HCT116 (cell line): ENCODE results near the gene PAM16. TPM values are rescaled to one million over a fixed set of nuclear protein-coding genes. Genes with fewer than 3 reads are reported as not detected.

Experiments used
- ATAC-seq: fragments of 200-7000 bp; cut with Tn5 transposase; 2 replicates; pipeline ENCODE4 v1.9.1; 2020; ENCODE audit warnings: mild to moderate bottlenecking, moderate library complexity
- BruUV-seq: library from RNA; stranded (reverse); fragments of 400-500 nt; replicated peaks from 2 replicates; lab custom pipeline; 2021; lab: Mats Ljungman, UMichigan
- CTCF ChIA-PET: fragments of 300-600 bp; sonication (Branson Sonifier 250); formaldehyde crosslinking; loops from one replicate; lab custom pipeline; 2021; ENCODE audit warnings: antibody characterized with exemption; lab: Charles Lee
- POLR2A ChIA-PET: fragments of 300-600, 350-600 bp; sonication (Branson Sonifier 250); formaldehyde crosslinking; loops from one replicate; lab custom pipeline; 2021; ENCODE audit warnings: antibody characterized with exemption; lab: Charles Lee
- RAD21 ChIA-PET, 2 experiments: fragments of 300-600 bp; sonication (Branson Sonifier 250); formaldehyde crosslinking; loops; one replicate each; lab custom pipeline; 2023; ENCODE audit warnings: low total read pairs in 2 of 2; ENCODE audit not compliant: uncharacterized antibody in 2 of 2, unreplicated experiment in 2 of 2, low non-redundant PET in 1 of 2; lab: Charles Lee
- DNase-seq: peaks from one replicate; pipeline ENCODE4 v3.0.0-alpha.2; 2010; ENCODE audit warnings: low read depth, low spot score
- H2AFZ ChIP-seq: fragments of 200-600 bp; shearing (Covaris generic), sonication (generic); 2 replicates; pipeline ENCODE4 v1.6.1; 2017; ENCODE audit warnings: low read depth, mixed run types, mixed read lengths, antibody characterized with exemption, low read length; ENCODE audit not compliant: poor library complexity, severe bottlenecking
- H3K27ac ChIP-seq: 2 replicates; pipeline ENCODE4 v1.5.1; 2012; ENCODE audit warnings: low read depth, low read length
- H3K27me3 ChIP-seq: fragments of 200-600 bp; sonication (generic); 2 replicates; pipeline ENCODE4 v1.6.1; 2016; ENCODE audit warnings: mixed run types, low read length, mixed read lengths; ENCODE audit not compliant: insufficient read depth
- H3K36me3 ChIP-seq, 2 experiments: fragments of 200-500 bp in 1 of 2; fragments of 200-600 bp in 1 of 2; sonication (Bioruptor generic) in 1 of 2; sonication (generic) in 1 of 2; 2 replicates each; pipeline versions ENCODE4 v1.5.1 to v1.6.1; 2014 to 2016; ENCODE audit warnings: low read length in 2 of 2, inconsistent platforms in 1 of 2, mixed read lengths in 1 of 2, mixed run types in 1 of 2; ENCODE audit not compliant: insufficient read depth in 2 of 2, control insufficient read depth in 1 of 2
- H3K4me1 ChIP-seq, 2 experiments: fragments of 200-600 bp in 1 of 2; sonication (generic) in 1 of 2; 2 replicates each; pipeline versions ENCODE4 v1.5.1 to v1.6.1; 2012 to 2017; ENCODE audit warnings: low read length in 2 of 2, inconsistent platforms in 1 of 2, mild to moderate bottlenecking in 1 of 2, mixed read lengths in 1 of 2, mixed run types in 1 of 2, moderate library complexity in 1 of 2; ENCODE audit not compliant: insufficient read depth in 2 of 2, control insufficient read depth in 1 of 2
- H3K4me2 ChIP-seq: fragments of 200-600 bp; sonication (generic); 2 replicates; pipeline ENCODE4 v1.6.1; 2017; ENCODE audit warnings: mixed run types, low read length, mixed read lengths
- H3K4me3 ChIP-seq, 2 experiments: fragments of 200-600 bp in 1 of 2; sonication (generic) in 1 of 2; replicated peaks in 1 of 2; 2 replicates each; pipeline ENCODE4 v1.5.1; 2011 to 2016; ENCODE audit warnings: low read length in 2 of 2, control low read depth in 1 of 2, low read depth in 1 of 2, mild to moderate bottlenecking in 1 of 2, mixed read lengths in 1 of 2, mixed run types in 1 of 2
- H3K79me2 ChIP-seq: fragments of 200-600 bp; sonication (generic); 2 replicates; pipeline ENCODE4 v1.6.1; 2017; ENCODE audit warnings: mild to moderate bottlenecking, mixed run types, low read length, moderate library complexity, mixed read lengths; ENCODE audit not compliant: insufficient read depth
- H3K9ac ChIP-seq: fragments of 200-600 bp; sonication (generic); 2 replicates; pipeline ENCODE4 v1.6.1; 2016; ENCODE audit warnings: low read length, mixed read lengths
- H3K9me2 ChIP-seq: fragments of 200-600 bp; sonication (generic), shearing (Covaris generic); 2 replicates; pipeline ENCODE4 v1.6.1; 2017; ENCODE audit warnings: mixed run types, mild to moderate bottlenecking, moderate library complexity; ENCODE audit not compliant: insufficient read depth
- H3K9me3 ChIP-seq, 2 experiments: fragments of 200-500 bp in 1 of 2; fragments of 200-600 bp in 1 of 2; sonication (Bioruptor generic) in 1 of 2; sonication (generic) in 1 of 2; 2 replicates each; pipeline ENCODE4 v1.6.1; 2014 to 2017; ENCODE audit warnings: low read length in 2 of 2, mixed read lengths in 2 of 2, inconsistent platforms in 1 of 2, low read depth in 1 of 2, mild to moderate bottlenecking in 1 of 2, mixed run types in 1 of 2, moderate library complexity in 1 of 2; ENCODE audit not compliant: control insufficient read depth in 1 of 2, insufficient read depth in 1 of 2
- H4K20me1 ChIP-seq: fragments of 200-600 bp; sonication (generic), shearing (Covaris generic); 2 replicates; pipeline ENCODE4 v1.6.1; 2017; ENCODE audit warnings: mixed run types, mild to moderate bottlenecking, moderate library complexity; ENCODE audit not compliant: insufficient read depth
- ATF3 ChIP-seq: IDR thresholded peaks from 2 replicates; pipeline ENCODE4 v1.6.1; 2012
- CBX3 ChIP-seq: IDR thresholded peaks from 2 replicates; pipeline ENCODE4 v1.6.1; 2012; ENCODE audit warnings: low read depth
- CEBPB ChIP-seq: IDR thresholded peaks from 2 replicates; pipeline ENCODE4 v1.6.1; 2012; ENCODE audit warnings: low read depth
- CTCF ChIP-seq, 3 experiments: fragments of 200-600 bp in 1 of 3; sonication (generic) in 1 of 3; IDR thresholded peaks in 2 of 3; conservative IDR thresholded peaks in 1 of 3; 2 replicates each; pipeline ENCODE4 v1.5.1; 2012 to 2017; ENCODE audit warnings: low read depth in 2 of 3, low read length in 2 of 3, antibody characterized with exemption in 1 of 3, borderline replicate concordance in 1 of 3, control low read depth in 1 of 3, mild to moderate bottlenecking in 1 of 3, mixed read lengths in 1 of 3, mixed run types in 1 of 3, moderate library complexity in 1 of 3; ENCODE audit not compliant: insufficient read depth in 1 of 3
- EGR1 ChIP-seq: IDR thresholded peaks from 2 replicates; pipeline ENCODE4 v1.6.1; 2012; ENCODE audit warnings: low read depth
- EZH2 ChIP-seq: fragments of 200-600 bp; sonication (generic); IDR thresholded peaks from 2 replicates; pipeline ENCODE4 v1.6.1; 2017; ENCODE audit warnings: antibody characterized with exemption, mixed run types
- FOSL1 ChIP-seq: IDR thresholded peaks from 2 replicates; pipeline ENCODE4 v1.6.1; 2012; ENCODE audit warnings: low read depth
- JUND ChIP-seq: IDR thresholded peaks from 2 replicates; pipeline ENCODE4 v1.6.1; 2012
- MAX ChIP-seq: IDR thresholded peaks from 2 replicates; pipeline ENCODE4 v1.6.1; 2012
- POLR2A ChIP-seq: IDR thresholded peaks from 2 replicates; pipeline ENCODE4 v1.7.0; 2011; ENCODE audit warnings: borderline replicate concordance; ENCODE audit not compliant: insufficient read depth, insufficient read length; ENCODE audit errors: extremely low read depth
- POLR2AphosphoS5 ChIP-seq: IDR thresholded peaks from 2 replicates; pipeline ENCODE4 v1.6.1; 2011; ENCODE audit warnings: mild to moderate bottlenecking, low read depth, low read length, moderate library complexity
- RAD21 ChIP-seq: IDR thresholded peaks from 2 replicates; pipeline ENCODE4 v1.6.1; 2012; ENCODE audit warnings: low read depth, mild to moderate bottlenecking
- SIN3A ChIP-seq: IDR thresholded peaks from 2 replicates; pipeline ENCODE4 v1.6.1; 2012; ENCODE audit warnings: low read depth
- SP1 ChIP-seq: IDR thresholded peaks from 2 replicates; pipeline ENCODE4 v1.6.1; 2012; ENCODE audit warnings: low read depth
- SRF ChIP-seq: IDR thresholded peaks from 2 replicates; pipeline ENCODE4 v1.6.1; 2012; ENCODE audit warnings: low read depth
- ZFX ChIP-seq: fragments of 450-650 bp; IDR thresholded peaks from 2 replicates; pipeline ENCODE4 v1.6.1; 2017
- ZNF274 ChIP-seq: fragments of 200-500 bp; sonication (Bioruptor generic); IDR thresholded peaks from 2 replicates; pipeline ENCODE4 v1.6.1; 2014; ENCODE audit warnings: mild to moderate bottlenecking, low read depth, low read length, inconsistent platforms
- intact Hi-C: fragments of 100-400 bp; cut with micrococcal nuclease; formaldehyde crosslinking; loops from 2 replicates; pipeline ENCODE4 v1.10.0; 2022
- total RNA-seq: library from RNA; stranded (reverse); gene quantifications from one replicate; pipeline ENCODE4 v1.2.1, GENCODE V29; 2021; ENCODE audit not compliant: unreplicated experiment

PAM16 gene
- total RNA-seq, 1 experiment from 2014 or later: 102 TPM

GRCh38 chr16:4358831-4359561 is 7.9 kb upstream of the PAM16 start:
- ATAC-seq: peak; percentile 63
- TF ChIP-seq SP1: no peak
- peak; percentile 95 for TF ChIP-seq RAD21
- TF ChIP-seq CTCF (IDR thresholded peaks at IDR 0.05 in 2 of 3, conservative IDR thresholded peaks at IDR 0.05 in 1 of 3; ENCODE audit: borderline replicate concordance in 1 of 3, insufficient read depth in 1 of 3, low read depth in 2 of 3, low read length in 2 of 3): peak; percentile 92 to 94 (median 92)
- H3K36me3 ChIP-seq: no peaks in the 10 kb centered on the region; a peak in 1 of 4 replicates
- BruUV-seq: no TSS peak
- RAD21 ChIA-PET: interaction anchor here (1.0 to 1.8 kb wide), 3 partner anchors 15 to 44 kb away, joined by 3 to 13 read pairs (median 9); no protein-coding TSS in a partner anchor
- no peak overlapping the region for H3K4me2 ChIP-seq
- H3K27me3 ChIP-seq: no peaks in the 10 kb centered on the region
- no peaks in the 10 kb centered on the region for H3K79me2 ChIP-seq
- H3K9me2 ChIP-seq: no peaks in the 10 kb centered on the region
- H3K27ac ChIP-seq: no peak overlapping the region
- no peak for DNase-seq
- no peak overlapping the region for H2AFZ ChIP-seq
- intact Hi-C loops: loop anchor here (1.0 kb wide), 1 partner anchor 43 kb away; no protein-coding TSS in a partner anchor
- no peaks in the 10 kb centered on the region for H3K9me3 ChIP-seq
- no peak overlapping the region for H3K9ac ChIP-seq
- CTCF ChIA-PET: interaction anchor here (0.7 to 4.4 kb wide), 4 partner anchors 10 to 44 kb away, joined by 3 to 52 read pairs (median 4); no protein-coding TSS in a partner anchor
- no peak overlapping the region for H3K4me3 ChIP-seq
- H4K20me1 ChIP-seq: no peaks in the 10 kb centered on the region
- POLR2A ChIA-PET: no interaction called here
- H3K4me1 ChIP-seq: peaks cover 6 to 12% of the 10 kb centered on the region in 2 experiments

GRCh38 chr16:4358236-4358635 is 7.1 kb upstream of the PAM16 start:
- DNase-seq (no peak), ATAC-seq (no peak)
- intact Hi-C loops: no loop called here
- H3K9me3 ChIP-seq: no peaks in the 10 kb centered on the region
- ChIA-PET RAD21 (no interaction called here), CTCF (interaction anchor here (4.4 kb wide), 1 partner anchor 45 kb away, joined by 52 read pairs; no protein-coding TSS in a partner anchor), POLR2A (no interaction called here)
- H3K79me2 ChIP-seq: no peaks in the 10 kb centered on the region
- H3K27me3 ChIP-seq: no peaks in the 10 kb centered on the region
- no peaks in the 10 kb centered on the region; a peak in 1 of 4 replicates for H3K36me3 ChIP-seq
- no peak overlapping the region for H3K27ac ChIP-seq
- no peak overlapping the region for H3K4me3 ChIP-seq
- no peaks in the 10 kb centered on the region for H3K9me2 ChIP-seq
- BruUV-seq: no TSS peak
- no peaks in the 10 kb centered on the region for H4K20me1 ChIP-seq
- no peak overlapping the region for H3K9ac ChIP-seq
- H2AFZ ChIP-seq: no peak overlapping the region
- no peak overlapping the region for H3K4me2 ChIP-seq
- H3K4me1 ChIP-seq: peaks cover 6 to 12% of the 10 kb centered on the region in 2 experiments
- no peak for TF ChIP-seq POLR2A
- no peak for TF ChIP-seq CTCF (IDR thresholded peaks at IDR 0.05 in 2 of 3, conservative IDR thresholded peaks at IDR 0.05 in 1 of 3; ENCODE audit: borderline replicate concordance in 1 of 3, insufficient read depth in 1 of 3, low read depth in 2 of 3, low read length in 2 of 3)
- TF ChIP-seq SRF: no peak
- no peak for TF ChIP-seq POLR2AphosphoS5
- TF ChIP-seq CEBPB: no peak
- TF ChIP-seq EZH2: no peak
- no peak for TF ChIP-seq MAX
- TF ChIP-seq ATF3: no peak
- TF ChIP-seq ZFX: no peak
- TF ChIP-seq JUND: no peak
- TF ChIP-seq FOSL1: no peak
- no peak for TF ChIP-seq EGR1
- TF ChIP-seq CBX3: no peak
- TF ChIP-seq SIN3A: no peak
- no peak for TF ChIP-seq ZNF274
